NCI-H748 (cell line): ENCODE data around the gene DLG5.

Experiments used
- DNase-seq: peaks from one replicate; lab custom pipeline; 2025; ENCODE audit not compliant: unreplicated experiment; lab: John Stamatoyannopoulos, UW

Gene DLG5, protein sequence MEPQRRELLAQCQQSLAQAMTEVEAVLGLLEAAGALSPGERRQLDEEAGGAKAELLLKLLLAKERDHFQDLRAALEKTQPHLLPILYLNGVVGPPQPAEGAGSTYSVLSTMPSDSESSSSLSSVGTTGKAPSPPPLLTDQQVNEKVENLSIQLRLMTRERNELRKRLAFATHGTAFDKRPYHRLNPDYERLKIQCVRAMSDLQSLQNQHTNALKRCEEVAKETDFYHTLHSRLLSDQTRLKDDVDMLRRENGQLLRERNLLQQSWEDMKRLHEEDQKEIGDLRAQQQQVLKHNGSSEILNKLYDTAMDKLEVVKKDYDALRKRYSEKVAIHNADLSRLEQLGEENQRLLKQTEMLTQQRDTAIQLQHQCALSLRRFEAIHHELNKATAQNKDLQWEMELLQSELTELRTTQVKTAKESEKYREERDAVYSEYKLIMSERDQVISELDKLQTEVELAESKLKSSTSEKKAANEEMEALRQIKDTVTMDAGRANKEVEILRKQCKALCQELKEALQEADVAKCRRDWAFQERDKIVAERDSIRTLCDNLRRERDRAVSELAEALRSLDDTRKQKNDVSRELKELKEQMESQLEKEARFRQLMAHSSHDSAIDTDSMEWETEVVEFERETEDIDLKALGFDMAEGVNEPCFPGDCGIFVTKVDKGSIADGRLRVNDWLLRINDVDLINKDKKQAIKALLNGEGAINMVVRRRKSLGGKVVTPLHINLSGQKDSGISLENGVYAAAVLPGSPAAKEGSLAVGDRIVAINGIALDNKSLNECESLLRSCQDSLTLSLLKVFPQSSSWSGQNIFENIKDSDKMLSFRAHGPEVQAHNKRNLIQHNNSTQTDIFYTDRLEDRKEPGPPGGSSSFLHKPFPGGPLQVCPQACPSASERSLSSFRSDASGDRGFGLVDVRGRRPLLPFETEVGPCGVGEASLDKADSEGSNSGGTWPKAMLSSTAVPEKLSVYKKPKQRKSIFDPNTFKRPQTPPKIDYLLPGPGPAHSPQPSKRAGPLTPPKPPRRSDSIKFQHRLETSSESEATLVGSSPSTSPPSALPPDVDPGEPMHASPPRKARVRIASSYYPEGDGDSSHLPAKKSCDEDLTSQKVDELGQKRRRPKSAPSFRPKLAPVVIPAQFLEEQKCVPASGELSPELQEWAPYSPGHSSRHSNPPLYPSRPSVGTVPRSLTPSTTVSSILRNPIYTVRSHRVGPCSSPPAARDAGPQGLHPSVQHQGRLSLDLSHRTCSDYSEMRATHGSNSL (N-terminal part only)

DNA sequence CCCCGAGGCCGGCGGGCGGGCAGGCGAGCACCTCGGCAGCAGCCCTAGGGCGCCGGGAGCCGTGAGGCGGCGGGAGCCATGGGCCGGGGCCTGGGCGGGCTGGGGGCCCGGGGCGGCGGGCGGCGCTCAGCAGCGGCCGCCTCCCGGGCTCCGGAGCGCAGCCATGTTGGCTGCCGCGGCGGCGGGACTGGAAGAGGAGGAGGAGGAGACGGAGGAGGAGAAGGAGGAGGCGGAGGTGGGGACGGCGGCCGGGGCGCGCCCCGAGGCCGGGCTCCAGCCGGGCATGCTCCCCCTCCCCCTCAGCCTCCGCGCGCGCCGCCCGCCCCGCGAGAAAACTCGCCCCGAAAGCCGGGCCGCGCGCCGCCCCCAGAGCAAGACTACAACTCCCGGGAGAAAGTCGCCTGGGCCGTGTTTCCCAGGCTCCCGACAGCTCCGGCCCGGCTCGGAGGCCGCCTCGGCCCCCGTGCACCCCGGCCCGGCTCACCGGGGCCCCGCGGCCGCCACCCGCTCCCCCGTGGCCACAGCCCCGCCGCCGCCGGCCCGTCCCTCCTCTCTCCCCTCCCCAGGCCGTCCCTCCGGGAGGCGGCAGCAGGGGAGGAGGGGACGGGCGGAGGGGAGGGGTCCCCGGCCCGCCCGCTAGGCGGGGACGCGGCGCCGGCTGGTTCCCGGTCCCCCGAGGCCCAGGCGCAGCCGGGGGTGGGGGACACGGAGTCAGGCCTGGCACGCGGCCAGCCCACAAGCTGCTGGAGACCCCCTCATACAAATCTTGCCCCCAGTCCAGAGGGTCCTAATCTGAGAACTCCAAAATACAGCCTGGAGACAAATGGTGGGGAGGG, at the start of gene DLG5:
Gene DLG5, minus strand, starts transcription at position 190 of the 836 bp plus-strand sequence. CDS start 235 bp downstream, outside the sequence.
- peak; percentile 46 for DNase-seq

DNA sequence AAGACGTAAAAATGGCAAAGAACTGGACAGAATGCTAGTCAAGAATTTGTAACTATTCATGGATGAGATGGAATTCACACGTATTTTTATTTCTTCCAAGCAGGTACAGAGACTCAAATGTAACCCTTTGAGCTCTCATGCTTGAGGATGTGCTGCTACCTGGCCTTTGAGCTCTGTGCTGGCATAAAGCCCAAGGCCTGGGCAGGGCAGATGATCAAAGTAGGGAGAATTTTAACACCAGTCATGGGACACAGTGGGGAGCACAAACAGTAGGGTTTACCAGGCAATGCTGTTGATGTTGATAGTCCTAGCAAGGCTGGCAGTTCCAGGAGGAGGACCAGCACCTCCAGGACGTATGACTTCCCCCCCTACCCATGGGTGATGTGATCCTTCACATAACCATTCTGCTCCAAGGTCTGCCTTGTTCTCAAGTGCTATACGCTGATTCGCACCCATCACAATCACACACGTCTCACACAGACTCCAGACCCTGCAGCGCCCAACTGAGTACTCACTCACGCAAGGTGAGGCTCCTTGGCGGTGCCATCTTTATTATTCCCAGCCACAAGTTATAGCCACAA, 48.6 kb upstream of the DLG5 start:
- DNase-seq = no peak

DNA sequence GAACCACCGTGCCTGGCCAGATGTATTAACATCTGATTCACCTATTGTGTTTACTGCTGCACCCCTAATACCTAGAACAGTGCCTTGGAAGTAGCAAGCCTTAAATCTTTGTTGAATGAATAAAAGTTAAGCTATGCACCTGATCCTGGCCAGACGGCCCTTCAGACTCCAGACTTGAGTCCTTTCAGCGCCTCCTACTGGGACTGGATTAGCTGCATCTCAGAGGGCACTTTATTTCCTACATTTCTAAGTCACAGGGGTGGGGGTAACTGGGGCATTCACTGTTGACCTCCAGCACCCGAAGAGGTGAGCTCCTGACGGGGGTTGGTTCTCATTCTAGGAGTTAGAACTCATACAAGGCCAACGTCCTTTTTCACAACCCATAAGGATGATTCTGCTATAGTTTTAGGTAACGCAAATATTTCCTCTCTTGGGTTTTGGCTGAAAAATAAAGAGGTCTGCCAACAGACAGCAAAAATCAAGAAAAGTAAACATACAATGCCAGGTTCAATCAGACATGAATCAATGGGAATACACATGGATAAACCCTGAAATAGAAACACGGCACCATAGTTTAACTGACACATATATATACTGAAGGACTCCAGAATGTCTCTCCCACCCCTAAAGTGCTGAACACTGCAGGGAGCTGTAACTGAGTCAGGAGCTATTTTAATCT, 48.0 kb upstream of the DLG5 start:
- no peak for DNase-seq

DNA sequence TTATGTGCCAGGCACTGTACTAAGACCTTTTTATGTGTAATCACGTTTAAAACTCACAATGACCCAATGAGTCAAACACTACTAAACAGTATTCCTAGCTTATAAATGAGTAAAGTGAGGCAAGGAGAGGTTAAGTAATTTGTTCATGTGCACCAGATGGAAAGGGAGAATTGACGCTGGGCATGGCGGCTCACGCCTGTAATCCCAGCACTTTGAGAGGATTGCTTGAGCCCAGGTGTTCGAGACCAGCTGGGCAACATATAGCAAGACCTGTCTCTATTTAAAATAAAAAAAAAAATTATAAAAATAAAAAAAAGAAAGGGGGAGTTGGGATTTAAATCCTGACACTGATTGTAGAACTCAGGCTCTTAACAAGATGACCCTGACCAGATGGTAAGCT, 46.7 kb upstream of the DLG5 start:
- no peak for DNase-seq

DNA sequence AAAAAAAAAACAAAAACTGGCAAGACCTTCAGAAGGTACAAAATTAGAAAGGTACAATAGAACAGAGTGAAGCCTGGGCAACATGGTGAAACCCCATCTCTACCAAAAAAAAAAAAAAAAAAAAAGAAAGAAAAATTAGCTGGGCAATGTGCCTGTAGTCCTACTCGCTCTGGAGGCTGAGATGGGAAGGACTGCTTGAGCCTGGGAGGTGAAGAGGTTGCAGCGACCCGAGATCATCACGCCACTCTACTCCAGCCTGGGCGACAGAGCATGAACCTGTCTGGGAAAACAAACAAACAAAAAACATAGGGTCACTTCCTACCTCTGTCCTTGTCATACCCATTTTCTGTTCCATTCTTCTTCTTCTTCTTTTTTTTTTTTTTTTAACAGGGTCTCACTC, 45.6 kb upstream of the DLG5 start:
- DNase-seq = no peak

DNA sequence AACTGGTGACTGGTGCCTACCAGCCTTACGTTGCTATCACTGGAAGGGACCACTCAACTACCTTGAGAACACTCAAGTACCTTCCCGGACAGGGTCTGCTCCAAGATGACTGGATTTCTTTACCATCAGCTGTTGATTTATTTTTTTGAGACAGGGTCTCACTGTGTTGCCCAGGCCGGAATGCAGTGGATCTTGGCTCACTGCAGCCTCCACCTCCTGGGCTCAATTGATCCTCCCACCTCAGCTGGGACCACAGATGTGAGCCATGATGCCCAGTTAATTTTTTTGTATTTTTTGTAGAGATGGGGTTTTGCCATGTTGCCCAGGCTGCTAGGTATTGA, 45.2 kb upstream of the DLG5 start:
- DNase-seq = no peak

DNA sequence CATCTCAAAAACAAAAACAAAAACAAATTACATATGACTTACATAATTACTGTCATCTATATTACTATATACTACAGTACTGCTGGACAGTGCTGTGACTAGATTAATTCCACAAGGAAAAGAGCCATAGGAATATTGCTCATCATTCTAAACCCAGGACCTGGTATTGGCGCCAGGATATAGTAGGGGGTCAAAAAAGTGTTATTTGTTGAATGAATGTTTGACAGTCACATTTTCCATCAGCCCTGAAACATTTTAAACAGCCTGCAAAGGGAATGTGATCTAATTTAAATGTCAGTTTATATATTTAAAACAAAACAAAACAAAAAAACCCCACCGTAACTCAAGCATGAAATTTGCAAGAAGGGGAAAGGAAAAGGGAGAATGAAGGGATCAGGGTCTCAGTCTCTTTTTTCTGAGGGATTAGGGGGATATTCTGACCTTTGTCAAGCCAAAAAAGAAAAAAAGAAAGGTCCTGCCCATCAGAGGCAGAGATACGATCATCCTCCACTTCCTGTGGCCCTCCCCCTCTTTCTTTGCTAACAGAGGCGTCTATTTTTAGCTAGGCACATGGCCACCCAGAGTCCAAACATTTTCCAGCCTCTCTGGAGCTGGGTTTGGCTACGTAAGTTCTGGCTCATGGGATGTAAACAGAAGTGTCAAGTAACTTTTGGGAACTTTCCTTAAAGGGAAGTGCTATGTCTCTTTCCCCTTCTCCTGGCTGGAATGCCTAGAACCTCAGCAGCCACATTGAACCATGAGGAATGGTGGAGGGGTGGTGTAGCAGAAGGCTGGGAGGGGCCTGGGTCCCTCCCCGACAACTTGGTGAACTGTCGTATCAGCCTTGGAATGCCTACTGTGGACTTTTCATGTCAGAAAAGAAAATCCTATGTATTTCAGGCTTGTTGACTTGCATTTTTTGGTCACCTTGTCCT, 44.6 kb upstream of the DLG5 start:
- DNase-seq = no peak

DNA sequence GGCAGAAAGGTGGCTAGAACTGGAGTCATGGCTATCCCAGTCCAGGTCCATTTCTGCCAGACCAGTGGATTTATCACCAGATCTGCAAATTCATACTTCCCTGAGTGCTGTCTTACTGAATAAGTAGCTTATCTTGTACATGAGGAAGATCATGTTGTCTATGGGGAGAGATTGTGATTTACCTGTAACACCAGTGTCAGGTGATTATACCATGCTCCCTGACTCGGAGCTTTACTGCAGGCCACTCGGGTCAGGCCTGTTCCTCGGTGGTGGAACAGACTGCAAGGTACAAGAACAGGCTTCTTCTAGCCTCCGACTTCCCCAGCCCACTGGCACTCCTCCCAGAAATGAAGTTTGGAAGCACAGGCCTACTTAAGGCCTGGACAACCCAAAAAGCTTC, 42.6 kb upstream of the DLG5 start:
- DNase-seq = no peak

DNA sequence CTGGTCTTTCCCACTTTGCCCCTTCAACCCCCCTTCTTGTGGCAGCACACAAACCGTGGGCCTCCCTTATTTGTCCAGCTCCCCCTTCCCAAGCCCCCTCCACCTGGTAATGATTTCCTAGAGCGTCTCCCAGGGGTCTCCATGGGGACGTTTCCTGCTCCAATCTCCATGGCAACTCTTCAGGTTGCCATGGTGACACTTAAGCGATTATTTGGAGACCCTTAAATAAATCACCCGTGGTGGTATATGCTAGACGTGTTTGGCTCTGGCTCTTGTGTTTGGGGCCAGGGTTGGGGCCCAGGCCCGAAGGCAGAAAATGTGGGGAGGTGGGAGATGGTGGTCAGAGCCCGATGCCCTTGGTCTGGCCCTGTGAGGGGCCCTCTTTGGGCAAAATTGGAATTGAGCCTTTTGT, 41.1 kb upstream of the DLG5 start:
- DNase-seq = peak; percentile 48

DNA sequence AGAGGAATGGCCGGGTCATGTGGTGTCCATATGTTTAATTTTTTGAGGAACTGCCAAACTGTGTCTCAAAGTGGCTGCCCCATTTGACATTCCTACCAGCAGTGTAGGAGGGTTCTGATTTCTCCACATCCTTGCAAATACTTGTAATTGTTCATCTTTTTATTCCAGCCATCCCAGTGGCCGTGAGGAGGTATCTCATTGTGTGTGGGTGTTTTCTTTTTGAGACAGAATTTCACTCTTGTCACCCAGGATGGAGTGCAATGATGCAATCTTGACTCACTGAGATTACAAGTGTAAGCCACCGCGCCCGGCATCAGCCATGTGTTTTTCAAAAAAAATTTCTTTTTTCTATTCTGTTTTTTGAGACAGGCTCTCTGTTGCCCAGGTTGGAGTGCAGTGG, 38.7 kb upstream of the DLG5 start:
- no peak for DNase-seq

DNA sequence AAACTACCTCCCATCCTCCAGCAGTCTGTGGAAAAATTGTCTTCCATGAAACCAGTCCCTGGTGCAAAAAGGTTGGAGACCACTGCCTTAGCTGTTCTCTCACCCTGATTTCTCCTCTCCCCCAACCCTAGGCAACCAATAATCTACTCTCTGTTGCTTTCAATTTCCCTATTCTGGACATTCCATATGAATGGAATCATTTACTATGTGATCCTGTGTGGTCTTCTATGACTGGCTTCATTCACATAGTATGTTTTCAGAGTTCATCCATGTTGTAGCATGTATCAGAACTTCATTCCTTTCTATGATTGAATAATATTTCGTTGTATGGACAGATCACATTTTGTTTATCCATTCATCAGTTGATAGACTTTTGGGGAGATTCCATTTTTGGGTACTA, 38.3 kb upstream of the DLG5 start:
- no peak for DNase-seq

DNA sequence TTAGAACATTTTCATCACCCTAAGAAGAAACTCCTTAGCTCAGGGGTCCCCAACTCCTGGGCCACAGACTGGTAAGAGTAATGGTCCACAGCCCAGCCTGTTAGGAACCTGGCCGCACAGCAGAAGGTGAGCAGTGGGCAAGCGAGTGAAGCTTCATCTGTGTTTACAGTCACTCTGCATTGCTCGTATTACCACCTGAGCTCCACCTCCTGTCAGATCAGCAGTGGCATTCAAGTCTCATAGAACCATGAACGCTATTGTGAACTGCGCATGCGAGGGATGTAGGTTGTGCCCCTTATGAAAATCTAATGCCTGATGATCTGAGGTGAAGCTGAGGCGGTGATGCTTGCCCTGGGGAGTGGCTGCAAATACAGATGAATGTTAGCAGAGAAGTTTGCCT, 37.3 kb upstream of the DLG5 start:
- no peak for DNase-seq

DNA sequence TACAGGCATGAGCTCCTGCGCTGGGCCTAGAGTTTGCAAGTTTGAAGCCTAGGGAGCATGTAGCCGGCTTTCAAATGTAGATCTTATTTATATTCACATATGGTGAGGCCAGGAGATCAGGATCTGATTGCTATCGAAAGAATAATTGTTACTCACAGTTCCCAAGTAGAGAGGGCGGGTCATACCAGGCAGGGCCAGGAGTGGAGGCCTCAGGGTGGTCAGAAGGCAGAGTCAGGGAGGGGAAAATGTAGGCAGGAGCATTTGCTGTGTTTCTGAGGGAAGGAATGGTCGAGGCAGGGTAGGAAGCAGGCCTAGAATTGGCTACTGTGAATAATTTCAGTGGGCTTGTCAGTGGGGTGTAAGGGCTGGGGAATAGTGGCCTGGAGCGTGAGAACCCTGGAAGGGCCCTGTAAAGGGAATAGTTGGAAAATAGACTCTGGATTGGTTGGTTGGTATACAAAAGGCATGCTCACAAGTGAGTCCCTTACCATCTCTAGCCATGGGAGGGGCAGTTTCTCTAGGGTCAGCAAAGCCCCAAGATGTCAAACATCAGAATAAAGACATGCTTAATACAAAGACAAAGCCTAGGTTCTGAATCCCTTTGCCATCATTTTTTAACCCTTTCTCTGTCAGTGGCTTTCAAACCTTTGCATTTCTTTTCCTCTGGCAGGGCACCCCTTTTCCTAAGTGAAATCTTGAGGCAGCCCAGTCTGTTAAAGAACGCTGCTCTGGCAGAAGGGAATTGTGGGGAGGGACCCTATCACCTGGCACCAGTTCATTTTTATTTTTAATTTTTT, 36.0 kb upstream of the DLG5 start:
- no peak for DNase-seq

DNA sequence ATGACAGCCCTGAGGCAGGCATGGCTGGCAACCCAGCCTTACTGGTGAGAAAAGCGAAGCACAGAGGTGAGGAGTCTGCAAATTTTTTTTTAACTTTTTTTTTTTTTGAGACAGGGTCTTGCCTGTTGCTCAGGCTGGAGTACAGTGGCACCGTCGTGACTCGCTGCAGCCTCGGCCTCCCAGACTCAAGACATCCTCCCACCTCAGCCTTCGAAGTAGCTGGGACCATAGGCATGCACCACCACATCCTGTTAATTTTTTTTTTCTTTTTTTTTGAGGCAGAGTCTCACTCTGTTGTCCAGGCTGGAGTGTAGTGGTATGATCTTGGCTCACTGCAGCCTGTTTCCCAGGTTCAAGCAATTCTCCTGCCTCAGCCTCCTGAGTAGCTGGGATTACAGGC, 35.1 kb upstream of the DLG5 start:
- DNase-seq = no peak

DNA sequence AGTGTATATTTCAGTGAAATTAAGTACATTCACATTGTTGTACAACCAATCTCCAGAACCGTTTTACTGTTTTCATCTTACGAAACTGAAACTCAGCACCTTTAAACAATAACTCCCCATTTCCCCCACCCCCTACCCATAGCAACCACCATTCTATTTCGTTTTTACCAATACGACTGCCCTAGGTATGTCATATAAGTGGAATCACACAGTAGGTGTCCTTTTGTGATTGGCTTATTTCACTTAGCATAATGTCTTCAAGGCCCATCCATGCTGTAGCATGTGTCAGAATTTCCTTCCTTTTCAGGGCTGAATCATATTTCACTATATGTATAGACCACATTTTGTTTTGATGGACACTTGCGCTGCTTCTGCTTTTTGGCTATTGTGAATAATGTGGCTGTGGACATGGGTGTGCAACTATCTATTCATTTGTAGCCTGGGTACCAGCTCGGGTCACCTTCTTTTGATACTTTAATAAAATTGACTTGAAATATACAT, 34.3 kb upstream of the DLG5 start:
- DNase-seq = no peak

DNA sequence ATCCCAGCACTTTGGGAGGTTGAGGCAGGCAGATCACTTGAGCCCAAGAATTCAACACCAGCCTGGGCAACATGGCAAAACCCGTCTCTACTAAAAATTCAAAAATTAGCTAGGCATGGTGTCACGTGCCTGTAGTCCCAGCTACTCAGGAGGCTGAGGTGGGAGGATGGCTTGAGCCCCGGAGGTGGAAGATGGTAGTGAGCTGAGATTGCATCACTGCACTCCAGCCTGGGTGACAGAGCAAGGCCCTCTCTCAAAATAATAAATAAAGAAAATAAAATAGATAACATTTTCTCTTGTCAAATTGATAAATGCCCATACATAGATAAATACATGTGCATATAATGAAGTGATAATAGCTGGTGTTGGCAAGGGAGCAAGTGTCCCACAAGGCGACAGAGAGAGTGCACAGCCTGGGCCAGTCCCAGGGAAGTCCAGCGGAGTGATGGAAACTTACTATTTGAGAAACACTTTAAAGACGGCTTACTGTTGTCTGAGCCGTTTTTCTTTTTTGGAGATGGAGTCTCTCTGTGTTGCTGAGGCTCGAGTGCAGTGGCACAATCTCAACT, 33.4 kb upstream of the DLG5 start:
- DNase-seq = no peak

DNA sequence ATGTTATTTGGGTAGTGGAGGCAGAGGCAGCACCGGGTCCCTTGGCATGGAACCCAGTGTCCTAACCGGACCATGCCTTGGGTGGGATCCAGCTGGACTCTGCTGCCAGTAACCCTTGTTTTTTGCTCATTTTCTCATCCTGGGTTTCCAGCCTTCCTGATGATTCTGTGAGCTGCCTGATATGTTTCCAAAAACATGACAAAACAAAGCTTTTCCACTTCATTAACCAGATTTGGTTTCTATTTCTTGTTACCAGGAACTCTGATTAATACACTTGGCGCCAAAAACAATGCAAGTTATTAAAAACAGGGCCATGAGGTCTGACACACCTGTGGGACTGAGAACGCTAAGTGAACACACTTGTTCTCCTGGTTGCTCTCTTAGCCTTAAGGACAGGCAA, 32.8 kb upstream of the DLG5 start:
- no peak for DNase-seq
